GM21526 (cell line): ENCODE measurements around the gene TMEM184A.

ENCODE experiments used
- ATAC-seq: cut with Tn5 transposase; IDR thresholded peaks from one replicate; pipeline ENCODE4 v1.9.1; 2021; ENCODE audit warnings: moderate library complexity; ENCODE audit not compliant: unreplicated experiment, low FRiP score

The TMEM184A gene

DNA sequence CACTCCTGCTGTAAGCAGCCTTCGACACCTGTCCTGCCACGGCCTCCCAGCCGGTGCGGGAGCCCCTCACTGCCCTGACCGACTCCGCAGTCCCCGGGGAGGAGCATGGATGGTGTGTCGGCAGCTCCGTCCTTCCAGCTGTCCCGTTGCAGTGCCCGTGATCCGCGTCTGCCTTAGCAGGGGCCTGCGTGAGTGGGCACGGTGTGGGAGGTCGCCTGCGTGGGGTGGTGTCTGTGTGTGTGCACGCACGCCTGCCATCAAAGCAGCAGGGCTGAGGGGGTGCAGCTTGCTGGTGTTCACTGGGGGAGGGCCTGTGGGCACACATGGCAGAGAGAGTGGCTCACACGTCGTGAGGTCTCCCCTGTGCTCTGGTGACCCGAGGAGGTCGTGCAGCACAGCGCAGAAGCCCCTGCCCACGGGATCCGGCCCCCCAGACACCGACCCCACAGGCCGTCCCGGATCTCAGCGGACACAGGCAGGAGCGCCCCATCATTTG, 15.2 kb downstream of the TMEM184A start:
- ATAC-seq, result no peak

DNA sequence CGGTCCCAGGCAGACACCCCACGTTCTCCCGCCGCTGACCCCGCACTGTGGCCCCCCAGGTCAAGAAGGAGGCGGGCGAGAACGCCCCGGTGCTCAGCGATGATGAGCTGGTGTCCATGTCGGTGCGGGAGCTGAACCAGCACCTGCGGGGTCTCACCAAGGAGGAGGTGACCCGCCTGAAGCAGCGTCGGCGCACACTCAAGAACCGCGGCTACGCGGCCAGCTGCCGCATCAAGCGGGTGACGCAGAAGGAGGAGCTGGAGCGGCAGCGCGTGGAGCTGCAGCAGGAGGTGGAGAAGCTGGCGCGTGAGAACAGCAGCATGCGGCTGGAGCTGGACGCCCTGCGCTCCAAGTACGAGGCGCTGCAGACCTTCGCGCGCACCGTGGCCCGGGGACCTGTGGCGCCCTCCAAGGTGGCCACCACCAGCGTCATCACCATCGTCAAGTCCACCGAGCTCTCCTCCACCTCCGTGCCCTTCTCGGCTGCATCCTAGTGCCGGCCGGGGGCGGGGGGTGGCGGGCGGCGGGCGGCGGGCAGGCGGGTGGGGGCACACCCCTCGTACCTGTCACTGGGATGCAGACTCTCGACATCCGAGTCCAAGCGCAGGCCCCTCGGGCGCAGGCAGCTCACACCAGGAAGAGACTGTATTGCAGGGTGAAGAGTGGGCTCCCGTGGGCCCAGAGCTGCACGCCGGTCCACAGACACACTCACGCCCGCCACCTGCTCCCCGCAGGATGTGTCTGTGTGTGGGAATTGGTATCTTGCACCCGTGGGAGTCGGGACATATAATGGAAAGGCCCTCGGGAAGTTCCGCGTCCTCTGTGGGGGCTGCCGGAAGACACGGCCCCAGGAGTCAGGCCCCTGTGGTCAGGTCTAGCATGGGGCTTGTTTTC, 15.9 kb downstream of the TMEM184A start:
- no peak for ATAC-seq

DNA sequence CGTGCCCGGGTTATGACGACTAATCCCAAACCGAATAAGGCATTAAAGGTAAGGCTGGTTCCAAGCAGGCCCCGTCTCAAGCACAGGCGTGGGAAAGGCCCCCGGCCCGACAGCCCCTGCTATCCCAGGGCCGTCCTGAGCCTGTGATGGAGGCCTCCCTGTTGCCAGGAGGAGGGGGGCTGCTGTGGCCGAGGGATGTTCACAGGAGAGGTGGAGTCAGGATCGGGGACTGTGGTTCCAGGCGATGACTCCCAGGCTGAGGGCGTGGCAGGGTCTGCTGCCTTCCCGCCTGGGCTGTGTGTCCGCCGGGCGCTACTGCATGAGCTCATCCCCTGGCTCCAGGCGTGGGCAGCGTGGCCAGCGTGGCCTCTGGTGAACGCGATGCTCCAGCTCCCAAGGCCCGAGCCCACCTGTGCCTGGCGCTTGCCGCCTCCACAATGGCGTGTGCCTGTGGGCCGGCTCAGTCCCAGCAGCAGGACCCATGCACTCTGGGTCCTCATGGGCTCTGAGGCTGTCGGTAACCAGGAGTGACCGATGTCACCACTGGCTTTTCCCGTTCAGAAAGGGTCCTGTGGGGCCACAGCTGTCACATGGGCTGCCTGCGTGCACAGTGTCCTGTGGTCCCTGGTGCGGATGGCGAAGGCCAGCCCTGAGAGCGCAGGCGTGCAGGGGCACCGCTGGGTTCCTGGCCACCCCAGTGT, 16.7 kb downstream of the TMEM184A start:
- no peak for ATAC-seq

DNA sequence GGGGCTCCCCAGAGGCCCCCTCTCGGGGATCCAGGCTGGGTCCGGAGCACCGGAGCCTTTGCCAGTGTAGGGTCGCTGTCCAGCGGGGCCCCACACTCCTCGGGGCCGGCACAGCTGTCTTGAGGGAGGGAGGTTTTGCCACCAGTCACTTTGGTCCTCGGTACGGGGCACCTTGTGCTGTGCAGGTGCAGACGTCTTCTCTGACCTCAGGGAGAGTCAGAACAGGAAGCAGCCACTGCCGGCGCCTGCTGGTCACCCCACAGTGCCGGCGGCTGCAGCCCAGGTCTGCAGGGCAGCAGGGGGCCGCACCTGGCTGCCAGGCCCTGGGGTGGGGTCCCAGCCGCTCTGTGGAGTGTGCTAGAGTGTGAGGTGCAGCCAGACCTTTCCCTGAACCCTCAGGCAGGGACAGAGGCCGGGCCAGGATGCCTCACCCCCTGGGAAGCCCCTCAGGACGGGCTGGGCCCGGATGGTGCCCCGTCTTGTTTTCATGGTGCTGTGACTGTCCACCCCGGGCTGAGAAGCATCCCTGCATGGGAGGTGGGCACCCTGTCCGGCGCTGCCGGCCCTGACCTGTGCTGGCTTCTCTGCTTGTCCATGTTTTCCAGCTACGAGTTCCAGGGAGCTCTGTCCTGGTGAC, 17.3 kb downstream of the TMEM184A start:
- no peak for ATAC-seq

DNA sequence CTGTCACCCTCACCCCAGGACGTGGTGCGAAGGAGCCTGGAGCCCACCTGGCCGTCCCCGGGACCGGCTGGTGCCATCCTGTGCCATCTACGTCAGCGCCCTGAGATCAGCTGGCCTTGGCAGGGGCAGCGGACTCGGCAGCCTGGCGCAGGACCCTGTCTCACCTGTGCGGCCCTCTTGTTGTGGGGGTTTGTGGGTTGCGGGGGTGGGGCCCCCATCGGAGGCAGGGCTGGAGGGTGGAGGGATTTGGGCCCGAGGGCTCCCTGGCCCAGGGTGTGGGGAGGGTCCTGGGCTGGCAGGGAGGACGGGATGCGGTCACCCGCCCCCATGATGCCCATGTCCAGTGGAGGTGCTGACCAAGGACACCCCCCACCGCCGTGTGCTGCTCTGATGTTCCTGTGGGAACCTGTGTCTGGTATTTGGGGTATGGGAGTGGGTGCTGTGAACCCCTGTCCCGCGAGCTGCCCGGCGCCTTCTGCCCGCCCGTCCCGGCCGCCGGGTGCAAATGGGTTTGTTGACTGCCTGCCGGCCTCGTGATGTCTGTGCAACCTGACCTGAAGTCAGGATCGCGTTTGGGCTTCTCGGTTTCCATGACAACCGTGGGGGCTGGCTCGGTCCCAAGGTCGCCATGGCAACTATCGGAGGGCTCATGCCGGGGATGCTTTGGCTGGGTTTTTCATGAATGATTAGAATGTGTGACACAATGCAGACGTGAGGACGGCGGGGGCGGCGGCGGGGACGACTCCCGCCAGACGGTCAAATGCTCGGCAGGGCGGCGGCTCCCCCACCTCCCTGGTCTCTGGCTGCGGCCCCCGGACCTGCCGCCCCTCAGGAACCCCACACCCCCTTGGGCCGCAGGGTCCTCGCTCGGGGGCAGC, 18.2 kb downstream of the TMEM184A start:
- ATAC-seq, result no peak

DNA sequence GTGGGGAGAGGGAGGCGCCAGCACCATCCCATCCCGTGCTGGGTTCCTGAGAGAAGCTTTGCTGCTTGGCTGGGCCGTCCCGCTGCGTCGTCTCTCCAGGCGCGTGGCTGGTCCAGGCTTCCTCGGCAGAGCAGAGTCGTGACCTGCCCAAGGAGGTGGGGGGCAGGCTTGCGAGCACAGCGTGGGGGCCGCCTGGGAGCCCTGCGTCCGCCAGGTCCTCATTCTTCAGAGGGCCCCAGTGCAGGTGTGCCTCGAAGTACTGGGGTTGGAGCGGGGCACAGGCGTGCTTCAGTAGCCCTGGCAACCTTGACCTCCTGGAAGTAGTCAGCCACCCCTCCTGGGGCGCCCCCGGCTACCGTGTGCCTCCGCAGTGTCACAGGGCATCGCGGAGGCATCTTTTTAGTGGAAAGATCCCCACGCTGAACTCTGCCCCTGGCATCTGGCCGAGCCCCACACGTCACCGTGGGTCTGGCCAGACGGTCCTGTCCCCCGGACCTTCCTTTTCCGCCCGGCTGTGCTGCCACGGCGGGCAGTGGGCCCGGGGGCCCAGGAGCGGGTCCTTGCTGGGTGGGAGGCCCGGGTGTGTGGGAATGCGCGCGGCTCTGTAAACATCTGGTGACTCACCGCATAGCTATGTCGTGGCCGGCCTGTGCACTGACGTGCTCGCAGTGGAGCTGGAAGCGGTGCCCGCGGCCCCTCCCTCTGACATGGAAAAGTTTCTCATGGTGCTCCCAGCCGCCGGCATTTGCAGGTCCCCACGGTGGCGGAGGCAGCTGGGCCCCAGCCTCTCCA, 19.1 kb downstream of the TMEM184A start:
- ATAC-seq, result no peak

DNA sequence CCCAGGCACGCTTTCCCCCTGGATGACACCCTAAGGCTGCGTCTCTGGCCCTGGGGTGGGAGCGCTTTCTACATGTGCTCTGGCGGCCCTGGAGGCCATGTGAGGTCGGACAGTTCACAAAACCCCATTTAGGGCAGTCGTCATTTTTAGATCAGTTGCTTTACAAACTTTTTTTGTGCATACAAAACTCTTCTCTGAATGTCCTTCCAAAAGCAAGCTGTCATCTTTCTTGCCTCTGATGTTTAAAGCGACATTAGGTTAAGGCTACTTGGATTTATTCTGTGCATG, 19.6 kb downstream of the TMEM184A start:
- ATAC-seq, result no peak

DNA sequence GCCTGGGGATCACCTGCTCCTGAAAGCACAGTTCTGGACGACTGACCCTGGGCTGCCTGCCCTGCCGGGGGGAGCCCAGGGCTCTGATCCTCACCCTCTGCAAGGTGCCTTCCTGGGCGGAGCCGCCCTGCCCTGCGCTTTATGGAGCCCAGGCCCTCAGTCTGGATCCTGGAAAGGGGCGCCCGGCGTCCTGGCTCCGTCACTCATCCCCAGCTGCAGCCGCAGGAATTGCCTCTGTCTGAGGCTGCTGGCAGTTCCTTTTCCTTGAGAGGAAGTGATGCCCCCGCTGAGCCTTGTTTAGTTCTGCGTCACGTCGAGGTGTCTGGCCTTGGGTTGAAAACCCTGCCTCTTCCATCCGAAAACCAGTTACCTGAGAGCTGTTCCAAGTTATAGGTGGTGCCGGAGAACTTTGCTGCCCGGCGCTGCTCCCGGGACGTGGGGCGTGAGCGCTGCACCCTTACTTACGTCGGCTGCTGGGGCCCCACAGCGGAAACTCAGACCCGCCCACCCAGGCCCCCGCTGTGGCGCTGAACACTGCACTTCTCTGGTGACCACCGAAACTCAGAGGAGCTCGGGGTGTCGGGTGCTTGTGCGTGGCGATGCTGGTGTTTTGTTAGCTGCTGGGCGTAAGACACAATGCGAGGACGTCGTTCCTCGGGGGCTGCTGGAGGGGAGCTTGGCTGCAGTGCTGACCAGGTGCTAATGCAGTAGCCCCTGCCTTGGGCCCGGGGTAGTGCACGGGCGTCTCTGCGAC, 20.1 kb downstream of the TMEM184A start:
- ATAC-seq, result no peak

DNA sequence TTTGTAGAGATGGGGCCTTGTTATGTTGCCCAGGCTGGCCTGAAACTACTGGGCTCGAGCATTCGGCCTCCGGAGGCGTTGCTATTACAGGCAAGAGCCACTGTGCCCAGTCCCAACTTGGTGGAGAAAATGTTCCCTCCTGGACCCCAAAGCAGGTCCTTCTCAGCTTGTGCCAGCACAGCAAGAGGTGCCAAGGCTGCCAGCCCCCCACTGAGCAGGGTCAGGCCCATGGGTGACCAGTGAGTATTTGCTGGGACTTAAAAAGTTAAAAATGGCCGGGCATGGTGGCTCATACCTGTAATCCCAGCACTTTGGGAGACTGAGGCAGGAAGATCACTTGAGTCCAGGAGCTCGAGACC, 20.9 kb downstream of the TMEM184A start:
- no peak for ATAC-seq

DNA sequence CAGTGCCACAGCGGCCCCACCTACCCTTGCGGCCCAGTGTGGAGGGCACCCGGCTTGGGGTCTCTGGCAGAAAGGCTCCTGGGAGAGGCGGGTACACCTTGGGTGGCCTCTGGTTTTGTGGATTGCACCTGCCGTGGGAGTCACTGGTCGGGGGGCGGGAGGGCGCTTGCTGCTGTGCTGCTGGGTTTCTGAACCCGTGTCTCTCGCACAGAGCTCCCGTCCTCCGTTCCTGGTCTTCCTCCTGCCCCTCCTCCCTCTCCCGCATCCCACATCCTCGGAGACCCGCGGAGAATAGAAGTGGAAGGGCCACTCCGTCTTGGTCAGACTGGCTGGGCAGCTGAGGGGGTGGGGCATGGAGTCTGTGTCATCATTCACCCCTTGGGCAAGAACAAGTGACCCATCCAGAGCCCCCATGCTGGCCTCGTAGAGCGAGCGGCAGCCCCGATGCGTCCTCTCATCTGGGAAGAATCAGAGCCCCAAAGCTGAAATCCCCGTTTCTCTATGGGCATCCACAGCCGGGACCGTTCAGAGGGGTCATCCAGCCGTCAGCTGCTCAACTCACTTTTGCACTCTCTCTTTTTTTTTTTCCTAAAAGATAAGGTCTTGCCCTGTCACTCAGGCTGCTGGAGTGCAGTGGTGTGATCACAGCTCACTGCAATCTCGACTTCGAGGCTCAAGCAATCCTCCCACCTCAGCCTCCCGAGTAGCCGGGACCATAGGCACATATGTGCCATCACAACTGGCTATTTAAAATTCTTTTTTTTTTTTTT, 21.5 kb downstream of the TMEM184A start:
- ATAC-seq, result no peak

DNA sequence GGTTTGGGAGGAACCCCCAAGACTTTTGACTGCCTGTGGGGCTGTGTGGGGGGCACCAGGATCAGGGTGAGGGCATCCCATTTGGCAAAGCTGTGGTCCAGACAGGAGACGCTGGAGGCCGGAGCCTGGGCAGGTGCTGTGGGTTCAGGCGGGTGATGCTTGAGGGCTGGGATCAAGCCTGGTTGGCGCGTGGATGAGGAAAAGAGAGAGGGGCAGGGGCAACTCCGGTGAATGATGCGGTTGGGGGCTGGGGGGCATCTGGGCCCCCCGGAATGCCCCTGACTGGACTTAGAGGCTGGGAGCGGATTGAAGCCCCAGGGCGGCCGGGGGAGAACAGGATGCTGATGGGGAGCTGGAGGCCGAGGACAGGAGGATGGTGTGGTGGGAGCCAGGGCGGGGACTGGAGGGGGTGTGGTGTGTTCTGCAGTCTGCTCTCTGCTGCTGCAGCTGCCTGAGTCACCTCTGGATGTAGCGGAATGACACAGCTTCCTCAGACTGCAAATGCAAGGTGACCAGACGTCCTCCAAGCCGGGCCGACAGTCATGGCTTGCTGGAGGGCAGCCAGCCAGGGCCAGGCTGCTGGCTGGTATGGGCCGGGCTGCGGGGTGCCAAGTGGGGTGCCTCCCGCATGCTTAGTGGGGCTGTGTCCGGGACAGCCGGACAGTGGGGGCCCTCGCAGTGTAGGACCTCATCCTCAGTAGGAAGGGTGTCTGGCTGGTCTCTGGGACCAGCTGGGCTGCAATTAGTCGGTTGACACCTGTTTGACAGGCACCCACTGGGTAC, 22.3 kb downstream of the TMEM184A start:
- no peak for ATAC-seq

DNA sequence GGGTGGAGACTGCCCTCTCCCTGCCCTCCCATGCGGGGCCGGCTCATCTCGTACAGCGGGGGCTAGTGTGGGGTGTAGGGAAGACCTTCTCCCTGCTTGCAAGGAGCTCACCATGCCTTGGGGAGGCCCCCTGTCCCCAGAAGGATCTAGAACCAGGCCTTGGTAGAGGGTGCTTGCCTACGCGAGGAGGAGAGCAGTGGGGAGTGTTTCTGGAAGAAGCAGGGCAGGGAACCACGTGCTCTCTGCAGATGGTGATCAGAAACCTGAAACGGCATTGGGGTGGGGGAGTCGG, 22.8 kb downstream of the TMEM184A start:
- ATAC-seq, result no peak

DNA sequence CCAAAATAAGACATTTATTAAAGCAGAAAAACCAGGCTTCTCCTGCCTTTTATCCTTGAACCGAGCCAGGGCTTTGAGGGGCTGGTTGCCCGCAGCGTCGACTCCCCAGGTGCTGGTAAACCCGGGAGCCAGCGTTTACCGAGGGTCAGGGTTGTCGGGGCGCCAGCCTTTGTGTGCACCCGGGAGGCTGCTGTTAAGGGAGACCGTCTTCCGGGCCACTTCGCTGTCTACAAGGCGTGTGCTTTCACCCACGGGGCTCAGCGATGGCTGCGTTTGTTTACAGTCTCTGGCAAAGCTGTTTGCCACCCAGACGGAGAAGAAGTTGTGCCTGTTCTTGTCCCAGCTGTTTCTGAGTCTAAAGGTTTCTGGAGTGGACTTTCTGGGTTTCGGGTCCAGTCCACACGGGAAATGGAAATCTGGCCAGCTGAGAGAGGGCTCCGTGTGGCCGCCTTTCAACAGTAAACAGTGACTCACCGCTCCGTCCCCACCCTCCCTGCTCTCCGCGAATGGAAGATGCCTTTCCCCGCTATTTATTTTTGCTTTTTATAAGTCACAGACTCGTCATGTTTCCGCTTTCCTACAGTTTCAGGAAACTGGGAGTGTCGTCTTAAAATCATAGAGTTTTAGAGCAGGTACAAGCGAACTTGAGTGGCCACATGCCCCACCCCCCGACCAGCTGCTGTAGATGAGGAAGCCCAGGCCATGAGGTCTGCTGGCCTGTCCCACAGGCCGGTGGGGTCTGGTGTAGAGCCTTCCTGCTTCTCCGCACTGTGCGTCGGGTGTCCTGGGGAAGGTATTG, 23.4 kb downstream of the TMEM184A start:
- ATAC-seq, result no peak

DNA sequence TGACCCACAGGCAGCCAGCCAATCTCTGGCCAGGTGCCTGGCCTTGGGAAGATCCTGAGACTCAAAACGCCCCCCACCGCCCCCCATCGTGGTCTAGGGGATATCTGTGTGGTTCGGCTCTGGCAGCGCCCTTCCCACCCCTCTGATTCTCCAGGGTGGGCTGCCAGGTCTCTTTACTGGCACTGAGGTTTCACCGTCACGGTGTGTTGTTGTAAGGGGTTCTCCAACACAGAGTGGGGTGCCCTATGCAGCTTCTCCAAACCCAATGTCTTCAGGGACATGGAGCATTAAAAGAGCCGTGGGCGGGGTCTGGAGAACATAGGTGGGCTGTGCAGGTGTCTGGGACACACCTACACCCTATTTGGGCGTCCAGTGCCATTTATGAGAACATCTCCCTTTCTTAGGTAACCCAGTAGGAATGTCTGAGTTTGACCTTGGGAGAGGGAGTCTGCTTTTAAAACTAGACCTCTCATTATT, 24.0 kb downstream of the TMEM184A start:
- ATAC-seq, result no peak

DNA sequence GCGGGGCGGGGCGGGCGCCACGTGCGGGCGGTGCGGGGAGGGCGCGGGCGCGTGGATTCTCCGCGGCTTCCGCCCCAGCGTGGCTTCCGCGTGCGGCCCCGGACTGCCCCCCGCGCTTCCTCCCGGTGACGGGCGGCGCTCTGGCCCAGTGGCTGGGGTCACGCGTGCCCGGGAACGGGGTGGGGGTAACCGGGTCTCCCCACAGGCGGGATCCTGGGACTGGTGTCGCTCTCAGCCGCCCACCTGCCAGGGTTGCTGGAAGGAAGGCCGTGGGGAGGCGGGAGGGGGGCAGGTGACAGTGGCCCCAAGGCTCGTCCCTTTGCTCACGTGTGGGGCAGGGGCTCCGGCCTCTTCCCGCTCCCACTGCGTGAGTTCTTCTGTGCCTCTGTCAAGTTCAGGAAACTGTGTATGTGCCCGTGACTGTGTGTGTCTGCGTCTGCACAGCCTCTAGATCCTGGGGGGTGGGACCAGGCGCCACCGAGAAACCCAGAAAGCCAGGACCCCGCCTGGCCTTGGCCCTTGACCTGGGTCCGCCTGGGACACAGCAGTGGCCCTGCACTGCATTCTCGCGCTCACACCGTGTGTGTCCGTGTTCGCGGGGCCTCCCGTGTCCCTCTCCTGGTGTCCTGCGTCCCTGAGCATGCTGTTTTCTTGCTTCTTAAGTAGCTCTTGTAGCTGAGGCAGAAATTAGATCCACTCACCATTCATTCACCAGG, 24.6 kb downstream of the TMEM184A start:
- no peak for ATAC-seq

DNA sequence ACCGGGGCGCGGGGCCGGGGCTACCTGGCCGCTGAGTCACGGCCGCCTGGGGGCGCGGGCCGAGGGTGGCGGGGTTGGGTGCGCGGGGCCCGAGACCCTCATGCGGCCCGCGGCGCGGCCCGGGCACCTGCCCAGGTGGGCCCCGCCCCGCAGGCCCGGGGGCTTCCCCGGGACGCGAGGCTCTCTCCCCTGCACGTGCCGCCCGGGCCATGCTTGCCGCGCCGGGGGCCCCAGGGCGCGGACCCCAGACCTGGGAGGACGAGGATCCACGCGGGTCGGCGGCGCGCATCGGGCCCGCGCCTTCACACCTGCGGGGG, 25.1 kb downstream of the TMEM184A start:
- no peak for ATAC-seq
